ENCODE results near the gene DAP3. TPM values are rescaled to one million over a fixed set of nuclear protein-coding genes. Genes with fewer than 3 reads are reported as not detected.

The DAP3 gene
- total RNA-seq, 2 donors from 2014 or later: 139 to 151 TPM

- no peaks in the 10 kb centered on the region for H3K4me1 ChIP-seq (replicated peaks)
- H3K9me3 ChIP-seq: no peaks in the 10 kb centered on the region
- H3K4me3 ChIP-seq: no peak overlapping the region
- peaks cover 0 to 5% of the 10 kb centered on the region in 2 donors for H3K36me3 ChIP-seq
- intact Hi-C loops (cut with DNase I): no loop called here
- 95% methylated on average over 5 of the region's 5 CpGs for WGBS
- H3K27me3 ChIP-seq (replicated peaks; ENCODE audit: insufficient read depth): no peaks in the 10 kb centered on the region
- no peak overlapping the region for H3K27ac ChIP-seq
- TF ChIP-seq POLR2A (IDR thresholded peaks at IDR 0.05) (no peak), POLR2AphosphoS5 (IDR thresholded peaks at IDR 0.05) (no peak), CTCF (IDR thresholded peaks at IDR 0.05) (no peak)
- DNase-seq (ENCODE audit: low spot score): no peak
Measured at GRCh38 chr1:155769257-155769656, 80.4 kb downstream of the DAP3 start.

- Histone ChIP-seq H3K9me3 (no peaks in the 10 kb centered on the region), H3K4me3 (no peak overlapping the region), H3K27ac (no peak overlapping the region), H3K27me3 (replicated peaks; ENCODE audit: insufficient read depth) (no peaks in the 10 kb centered on the region), H3K36me3 (peaks cover 0 to 5% of the 10 kb centered on the region in 2 donors), H3K4me1 (replicated peaks) (no peaks in the 10 kb centered on the region)
- DNase-seq (ENCODE audit: low spot score): no peak
- no peak for TF ChIP-seq POLR2A (IDR thresholded peaks at IDR 0.05)
- no peak for TF ChIP-seq CTCF (IDR thresholded peaks at IDR 0.05)
- TF ChIP-seq POLR2AphosphoS5 (IDR thresholded peaks at IDR 0.05): no peak
- WGBS: 26% methylated on average over 2 of the region's 2 CpGs
- intact Hi-C loops (cut with DNase I): no loop called here
Measured at GRCh38 chr1:155773221-155773620, 84.3 kb downstream of the DAP3 start.

DNA sequence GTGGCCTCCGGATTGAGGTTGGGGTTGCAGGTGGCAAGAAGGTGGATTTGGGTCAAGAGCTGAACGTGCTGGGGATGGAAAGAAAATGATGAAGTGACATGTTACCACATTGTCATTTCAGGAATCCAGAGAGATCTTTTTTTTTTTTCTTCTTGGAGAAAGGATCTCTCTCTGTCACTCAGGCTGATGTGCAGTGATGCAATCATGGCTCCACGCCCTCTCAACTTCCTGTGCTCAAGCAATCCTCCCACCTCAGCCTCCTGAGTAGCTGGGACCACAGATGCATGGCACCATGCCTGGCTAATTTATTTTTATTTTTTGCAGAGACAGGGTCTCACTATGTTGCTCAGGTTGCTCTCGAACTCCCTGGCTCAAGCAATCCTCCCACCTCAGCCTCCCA, 87.5 kb downstream of the DAP3 start:
- no peak for TF ChIP-seq CTCF (IDR thresholded peaks at IDR 0.05)
- no peak for TF ChIP-seq POLR2A (IDR thresholded peaks at IDR 0.05)
- no peak for TF ChIP-seq POLR2AphosphoS5 (IDR thresholded peaks at IDR 0.05)
- H3K4me3 ChIP-seq: no peak overlapping the region
- intact Hi-C loops (cut with DNase I): no loop called here
- no peaks in the 10 kb centered on the region for H3K9me3 ChIP-seq
- 94% methylated on average over 4 of the region's 4 CpGs for WGBS
- no peaks in the 10 kb centered on the region for H3K4me1 ChIP-seq (replicated peaks)
- no peak overlapping the region for H3K27ac ChIP-seq
- no peaks in the 10 kb centered on the region for H3K36me3 ChIP-seq
- H3K27me3 ChIP-seq (replicated peaks; ENCODE audit: insufficient read depth): no peaks in the 10 kb centered on the region
- DNase-seq (ENCODE audit: low spot score): no peak

DNA sequence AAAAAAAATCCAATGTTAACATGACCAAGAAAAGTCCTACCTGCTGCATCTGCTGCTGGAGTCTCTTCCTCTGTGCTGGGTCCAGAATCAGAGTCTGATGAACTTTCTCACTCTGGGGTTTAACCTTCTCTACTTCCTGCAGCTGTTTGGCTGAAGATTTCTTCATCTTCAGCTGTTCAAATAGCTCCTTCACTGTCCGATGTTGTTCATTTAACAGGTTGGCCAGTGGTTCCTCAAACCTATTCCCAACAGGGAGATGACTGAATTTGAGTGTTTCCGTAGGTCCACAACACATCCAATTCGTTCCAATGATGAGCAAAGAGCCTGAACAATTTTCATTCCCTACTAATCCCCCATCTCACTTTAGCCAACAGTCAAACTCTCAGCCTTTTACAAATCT, 88.7 kb downstream of the DAP3 start:
- Histone ChIP-seq H3K9me3 (no peaks in the 10 kb centered on the region), H3K4me1 (replicated peaks) (no peaks in the 10 kb centered on the region), H3K4me3 (no peak overlapping the region), H3K36me3 (no peaks in the 10 kb centered on the region), H3K27ac (no peak overlapping the region), H3K27me3 (replicated peaks; ENCODE audit: insufficient read depth) (no peaks in the 10 kb centered on the region)
- 88% methylated on average over 3 of the region's 3 CpGs for whole genome bisulfite sequencing
- no peak for DNase-seq (ENCODE audit: low spot score)
- intact Hi-C loops (cut with DNase I): no loop called here
- TF ChIP-seq CTCF (IDR thresholded peaks at IDR 0.05) (no peak), POLR2A (IDR thresholded peaks at IDR 0.05) (no peak), POLR2AphosphoS5 (IDR thresholded peaks at IDR 0.05) (no peak)

Other genes starting within 250 kb of the DAP3 start
- 10 to 100 TPM; 53.1 to 66.2 TPM for gene ASH1L, start 126.3 kb upstream of the DAP3 start, total RNA-seq
- gene MSTO1, start 78.9 kb upstream of the DAP3 start, total RNA-seq: 10 to 100 TPM; 13.7 to 17.7 TPM
- 100 to 1,000 TPM in 1 of 2 donors, 10 to 100 TPM in 1; 63.4 to 121 TPM for gene YY1AP1, start 317 bp upstream of the DAP3 start, total RNA-seq
- 10 to 100 TPM; 24.9 to 57.4 TPM for gene GON4L, start 168.1 kb downstream of the DAP3 start, total RNA-seq
- 10 to 100 TPM in 1 of 2 donors, 1 to 10 TPM in 1; 3.6 to 28.0 TPM for gene SYT11, start 170.5 kb downstream of the DAP3 start, total RNA-seq
- gene RIT1, start 222.3 kb downstream of the DAP3 start, total RNA-seq: 10 to 100 TPM; 20.8 to 21.8 TPM
- gene KHDC4, start 245.3 kb downstream of the DAP3 start, total RNA-seq: 10 to 100 TPM; 49.8 to 66.1 TPM

Data from prostate gland (tissue), 2 donors.